ENCODE measurements around the gene THAP4.
A peak's percentile ranks its signal among the peaks of the same experiment; 100 is the strongest.

The THAP4 gene

DNA sequence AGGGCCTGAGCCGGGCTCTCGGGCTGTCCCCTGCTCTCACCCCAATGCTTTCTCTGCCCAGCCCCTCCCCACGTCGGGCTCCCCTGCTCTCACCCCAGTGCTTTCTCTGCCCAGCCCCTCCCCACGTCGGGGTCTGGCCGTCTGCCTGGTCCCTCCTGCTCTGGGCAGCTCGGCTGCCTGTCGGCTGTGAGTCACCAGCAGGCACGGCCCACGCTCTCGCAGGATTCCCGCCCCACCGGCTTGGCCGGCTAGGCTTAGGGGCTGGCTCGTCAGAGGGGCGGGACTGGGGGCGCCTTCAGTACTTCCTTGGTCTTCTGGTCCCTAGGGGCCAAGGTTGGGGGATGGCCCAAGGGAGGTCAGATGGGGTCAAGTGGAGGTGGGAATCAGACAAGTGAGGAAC, 75.1 kb downstream of the THAP4 start:
- DNase-seq, result no peak

- DNase-seq, result no peak
Measured at GRCh38 chr2:241560883-241561474, 76.0 kb downstream of the THAP4 start.

DNA sequence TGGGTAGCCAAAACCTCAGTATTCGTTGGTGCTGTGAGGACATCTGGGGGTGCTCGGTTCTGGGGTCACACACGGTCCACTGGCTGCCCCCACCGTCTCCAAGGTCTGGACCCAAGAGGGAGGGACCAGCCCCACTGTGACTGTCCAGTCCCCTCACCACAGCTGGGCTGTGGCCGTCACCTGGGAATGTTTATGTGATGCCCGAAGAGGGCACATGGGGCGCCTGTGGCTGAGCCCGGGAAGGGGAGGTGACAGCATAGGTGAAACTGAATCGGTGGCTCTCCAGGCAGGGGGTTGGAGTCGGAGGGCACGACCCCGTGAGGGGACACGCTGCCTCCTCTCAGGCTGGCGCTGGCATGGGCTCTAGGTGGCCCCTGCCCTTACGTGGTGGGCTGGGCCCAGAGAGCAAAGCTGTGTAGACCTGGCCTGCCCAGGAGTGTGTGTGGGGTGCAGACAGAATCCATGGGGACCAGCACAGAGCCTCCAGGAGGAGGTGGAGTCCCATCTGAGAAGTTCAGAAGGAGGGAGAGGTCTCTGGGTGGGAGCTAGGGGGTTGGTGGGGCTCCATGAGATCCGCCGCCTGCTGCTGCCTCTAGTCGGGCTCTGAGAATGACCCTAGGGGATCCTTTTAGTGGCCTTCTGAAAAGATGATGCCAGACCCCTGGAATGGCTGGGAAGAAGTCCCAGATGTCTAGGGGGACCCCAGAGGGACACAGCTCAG, 76.6 kb downstream of the THAP4 start:
- DNase-seq, result no peak

GRCh38 chr2:241559323-241560161, 77.4 kb downstream of the THAP4 start:
- no peak for DNase-seq

GRCh38 chr2:241558532-241559322, 78.2 kb downstream of the THAP4 start, which contains the start of gene BOK:
BOK (plus strand) TSS chr2:241558745; CDS start chr2:241559484, 739 bp downstream.
- peak; percentile 56 for DNase-seq

GRCh38 chr2:241556746-241557145, 80.2 kb downstream of the THAP4 start:
- DNase-seq, result no peak

DNA sequence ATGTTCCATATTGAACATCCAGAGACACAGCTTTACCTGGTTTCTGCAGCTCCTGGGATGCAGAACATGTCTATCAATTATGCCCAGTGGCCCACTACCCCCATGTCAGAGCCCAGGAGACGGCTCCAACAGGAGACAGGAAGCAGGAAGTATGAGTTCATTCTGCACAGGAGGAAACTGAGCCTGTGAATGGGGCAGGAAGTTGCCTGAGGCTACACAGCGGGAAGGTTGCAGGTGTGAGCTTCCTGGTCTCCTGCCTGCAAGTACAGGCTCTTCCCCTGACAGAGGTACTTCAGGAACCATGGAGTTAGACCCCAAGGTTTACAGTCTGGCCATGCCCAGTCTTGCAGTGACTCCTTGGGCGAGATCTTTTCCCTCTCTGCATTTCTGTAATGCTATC, 81.2 kb downstream of the THAP4 start:
- no peak for DNase-seq

- DNase-seq, result no peak
Measured at GRCh38 chr2:241554610-241555322, 82.2 kb downstream of the THAP4 start.

DNA sequence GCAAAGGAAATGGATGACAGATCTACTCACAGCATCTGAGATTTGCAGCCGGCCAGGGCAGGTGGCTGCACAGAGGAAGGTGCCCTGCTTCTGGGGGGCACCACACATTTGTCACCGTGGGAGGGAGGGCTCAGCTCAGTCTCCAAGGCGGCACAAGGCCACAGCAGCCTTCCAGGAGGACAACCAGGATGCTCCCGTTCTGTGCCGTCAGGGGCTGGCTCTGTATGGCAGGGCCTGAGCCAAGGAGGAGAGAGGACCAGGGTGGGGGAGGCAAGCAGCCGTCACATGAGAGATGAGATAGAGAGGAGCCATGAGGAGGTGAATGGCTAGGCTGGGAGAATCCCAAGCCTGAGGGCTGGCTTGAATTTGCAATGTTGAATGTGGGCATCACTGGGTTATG, 83.0 kb downstream of the THAP4 start:
- no peak for DNase-seq

DNA sequence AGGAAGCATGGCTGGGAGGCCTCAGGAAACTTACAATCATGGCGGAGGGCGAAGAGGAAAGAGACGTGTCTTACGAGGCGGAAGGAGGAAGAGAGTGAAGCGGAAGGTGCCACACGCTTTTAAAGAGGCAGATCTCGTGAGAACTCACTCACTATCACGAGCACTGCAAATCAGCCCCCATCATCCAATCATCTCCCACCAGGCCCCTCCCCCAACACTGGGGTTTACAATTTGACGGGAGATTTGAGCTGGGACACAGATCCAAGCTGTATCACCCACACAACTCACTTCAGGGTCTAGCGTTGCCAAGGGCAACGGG, 83.5 kb downstream of the THAP4 start:
- no peak for DNase-seq

- no peak for DNase-seq
Measured at GRCh38 chr2:241551998-241552737, 84.8 kb downstream of the THAP4 start.

GRCh38 chr2:241551599-241551997, 85.4 kb downstream of the THAP4 start:
- no peak for DNase-seq

GRCh38 chr2:241550616-241551580, 86.1 kb downstream of the THAP4 start:
- DNase-seq, result peak; percentile 77

DNA sequence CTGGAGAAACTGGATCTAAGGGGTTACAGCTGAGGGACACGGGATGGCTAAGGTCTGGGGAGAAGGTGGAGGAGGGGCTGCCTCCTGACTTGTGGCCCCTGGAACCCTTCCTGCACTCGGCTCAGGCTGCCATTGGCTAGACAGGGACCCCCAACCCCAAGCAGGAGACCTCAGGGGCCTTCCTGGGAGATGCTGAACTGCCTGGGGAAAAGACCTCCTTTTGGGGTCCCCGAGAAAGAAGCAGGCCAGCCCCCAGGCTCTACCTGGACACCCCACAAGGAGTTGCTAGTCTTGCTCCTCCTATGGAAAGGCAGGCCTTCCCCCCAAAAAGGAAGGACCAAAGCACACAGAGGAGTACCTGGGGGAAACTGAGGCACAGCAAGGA, 88.5 kb downstream of the THAP4 start:
- DNase-seq, result no peak

DNA sequence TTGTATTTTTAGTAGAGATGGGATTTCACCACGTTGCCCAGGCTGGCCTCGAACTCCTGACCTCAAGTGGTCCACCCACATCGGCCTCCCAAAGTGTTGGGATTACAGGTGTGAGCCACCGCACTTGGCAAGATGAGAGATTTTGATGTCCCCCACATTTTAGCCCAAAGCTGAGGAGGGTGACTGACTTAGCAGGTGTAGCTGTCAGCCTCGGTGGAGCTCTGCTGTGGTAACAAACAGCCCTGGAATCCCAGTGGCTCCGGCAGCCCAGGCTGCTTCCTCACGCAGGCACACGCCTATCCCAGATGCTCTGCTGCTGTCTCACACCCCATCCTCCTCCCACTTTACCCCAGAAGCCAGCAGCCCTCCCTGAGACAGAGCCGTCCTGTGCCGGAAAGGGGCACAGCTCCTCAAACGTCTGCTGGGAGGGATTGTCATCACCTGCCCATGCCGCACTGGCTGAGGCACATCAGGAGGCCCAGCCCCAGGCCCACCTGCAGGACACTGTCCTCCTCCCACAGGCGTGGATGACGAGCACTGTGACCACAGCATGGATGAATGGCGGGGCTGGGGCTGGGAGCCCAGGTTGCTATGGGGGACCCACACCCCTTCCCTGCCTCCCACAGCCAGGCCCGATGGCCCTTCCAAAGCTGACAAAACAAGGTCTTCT, 89.0 kb downstream of the THAP4 start:
- no peak for DNase-seq

- DNase-seq, result no peak
Measured at GRCh38 chr2:241546771-241547498, 90.0 kb downstream of the THAP4 start.

- DNase-seq, result no peak
Measured at GRCh38 chr2:241545523-241546473, 91.2 kb downstream of the THAP4 start.

GRCh38 chr2:241545106-241545505, 91.9 kb downstream of the THAP4 start:
- DNase-seq, result no peak

All from NCI-H510A treated with DMSO at 0.1 percent for 48 hours (cell line).